Suprapubic skin (tissue), 4 donors: Measurements from ENCODE around the gene CCDC9.

Experiments
- POLR2A ChIP-seq, 2 donors: fragments of 450-650 bp; IDR thresholded peaks; one replicate each; pipeline ENCODE4 v1.6.1; 2017; ENCODE audit warnings: antibody characterized with exemption in 2 of 2, mild to moderate bottlenecking in 2 of 2, moderate library complexity in 2 of 2
- POLR2AphosphoS5 ChIP-seq, 3 donors: sonication (generic); formaldehyde crosslinking; IDR thresholded peaks; one replicate each; pipeline ENCODE4 v1.6.1; 2017; ENCODE audit warnings: antibody characterized with exemption in 3 of 3
- TF ChIP-seq, protein P1 (sequence below), 2 donors: fragments of 200-600 bp in 1 of 2; fragments of 450-650 bp in 1 of 2; sonication (generic) in 1 of 2; IDR thresholded peaks; one replicate each; pipeline ENCODE4 v1.5.1; 2016 to 2019; ENCODE audit warnings: antibody characterized with exemption in 2 of 2, mild to moderate bottlenecking in 1 of 2, moderate library complexity in 1 of 2

DNA sequence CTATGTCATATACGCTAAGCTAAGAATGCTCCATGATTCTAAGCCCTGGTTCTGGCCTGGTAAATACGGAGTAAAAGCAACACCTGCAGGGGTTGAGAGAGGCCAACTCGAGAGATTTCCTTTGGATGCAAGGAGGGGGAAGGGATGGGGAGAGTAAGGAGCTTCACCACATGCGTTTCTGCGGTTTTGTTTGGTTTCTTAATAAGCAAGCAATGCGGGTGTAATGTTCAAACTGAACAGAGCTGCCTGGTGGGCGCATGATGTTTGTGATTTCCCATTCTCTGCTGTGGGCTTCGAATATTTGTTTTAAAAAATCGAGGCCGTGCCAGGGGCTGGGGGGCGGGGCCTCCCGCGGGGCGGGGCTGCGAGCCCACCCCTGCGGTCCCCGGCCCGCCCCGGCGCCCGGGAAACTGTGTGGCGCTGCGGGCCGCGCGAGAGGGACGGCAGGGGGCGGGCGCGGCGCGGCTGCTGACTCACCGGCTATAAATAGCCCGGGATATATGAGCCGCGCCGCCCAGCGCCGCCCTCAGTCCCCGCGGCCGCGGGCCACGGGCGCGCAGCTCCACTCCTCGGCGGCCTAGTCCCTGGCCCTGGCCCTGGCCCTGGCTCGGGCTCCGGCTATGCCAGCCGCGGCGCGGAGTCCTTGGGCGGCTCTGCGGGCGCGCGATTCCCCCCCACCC, 30.4 kb upstream of the CCDC9 start:
- TF ChIP-seq, protein P1, sequence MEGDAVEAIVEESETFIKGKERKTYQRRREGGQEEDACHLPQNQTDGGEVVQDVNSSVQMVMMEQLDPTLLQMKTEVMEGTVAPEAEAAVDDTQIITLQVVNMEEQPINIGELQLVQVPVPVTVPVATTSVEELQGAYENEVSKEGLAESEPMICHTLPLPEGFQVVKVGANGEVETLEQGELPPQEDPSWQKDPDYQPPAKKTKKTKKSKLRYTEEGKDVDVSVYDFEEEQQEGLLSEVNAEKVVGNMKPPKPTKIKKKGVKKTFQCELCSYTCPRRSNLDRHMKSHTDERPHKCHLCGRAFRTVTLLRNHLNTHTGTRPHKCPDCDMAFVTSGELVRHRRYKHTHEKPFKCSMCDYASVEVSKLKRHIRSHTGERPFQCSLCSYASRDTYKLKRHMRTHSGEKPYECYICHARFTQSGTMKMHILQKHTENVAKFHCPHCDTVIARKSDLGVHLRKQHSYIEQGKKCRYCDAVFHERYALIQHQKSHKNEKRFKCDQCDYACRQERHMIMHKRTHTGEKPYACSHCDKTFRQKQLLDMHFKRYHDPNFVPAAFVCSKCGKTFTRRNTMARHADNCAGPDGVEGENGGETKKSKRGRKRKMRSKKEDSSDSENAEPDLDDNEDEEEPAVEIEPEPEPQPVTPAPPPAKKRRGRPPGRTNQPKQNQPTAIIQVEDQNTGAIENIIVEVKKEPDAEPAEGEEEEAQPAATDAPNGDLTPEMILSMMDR (IDR thresholded peaks at IDR 0.05), result peak in 1 of 2 donors; percentile 70
- peak; percentile 96 to 99 (median 98) for TF ChIP-seq POLR2AphosphoS5 (IDR thresholded peaks at IDR 0.05)
- TF ChIP-seq POLR2A (IDR thresholded peaks at IDR 0.05), result peak; percentile 100
